GM12891 (cell line): ENCODE data around the gene TCN2.

ENCODE experiments used
- DNase-seq: peaks from one replicate; pipeline ENCODE4 v3.0.0; 2011; ENCODE audit warnings: low spot score; ENCODE audit not compliant: insufficient read length
- FAIRE-seq: peaks from 2 replicates; lab custom pipeline; 2011; peaks lifted over from hg19 to GRCh38; lab: Jason Lieb, UNC
- PAX5 ChIP-seq: IDR thresholded peaks from 2 replicates; pipeline ENCODE4 v1.6.1; 2011; ENCODE audit warnings: low read length, moderate library complexity, mild to moderate bottlenecking; ENCODE audit not compliant: insufficient read depth, severe bottlenecking
- POLR2A ChIP-seq: IDR thresholded peaks from 2 replicates; pipeline ENCODE4 v1.6.1; 2011; ENCODE audit warnings: low read depth, low read length, control low read depth
- POLR2AphosphoS5 ChIP-seq: IDR thresholded peaks from 2 replicates; pipeline ENCODE4 v1.6.1; 2011; ENCODE audit warnings: low read depth, low read length, control low read depth
- POU2F2 ChIP-seq: IDR thresholded peaks from 2 replicates; pipeline ENCODE4 v1.6.1; 2011; ENCODE audit warnings: low read depth, mild to moderate bottlenecking, control low read depth, low read length, moderate library complexity
- SPI1 ChIP-seq: IDR thresholded peaks from 2 replicates; pipeline ENCODE4 v1.6.1; 2011; ENCODE audit warnings: low read depth, low read length, control low read depth
- TAF1 ChIP-seq: IDR thresholded peaks from 2 replicates; pipeline ENCODE4 v1.6.1; 2011; ENCODE audit warnings: low read depth, low read length, control low read depth

The TCN2 gene

GRCh38 chr22:30596886-30597285 lies 10.1 kb upstream of the TCN2 start:
- DNase-seq = no peak
- no peak for TF ChIP-seq TAF1
- no peak for TF ChIP-seq POLR2A
- TF ChIP-seq POU2F2 = no peak
- TF ChIP-seq POLR2AphosphoS5 = no peak
- no peak for TF ChIP-seq PAX5
- no peak for TF ChIP-seq SPI1
- no peak for FAIRE-seq

GRCh38 chr22:30598986-30599385 lies 8.0 kb upstream of the TCN2 start:
- no peak for DNase-seq
- no peak for FAIRE-seq
- TF ChIP-seq TAF1 = no peak
- no peak for TF ChIP-seq POU2F2
- no peak for TF ChIP-seq PAX5
- TF ChIP-seq POLR2A = no peak
- no peak for TF ChIP-seq SPI1
- no peak for TF ChIP-seq POLR2AphosphoS5

GRCh38 chr22:30600921-30601320 lies 6.1 kb upstream of the TCN2 start:
- TF ChIP-seq POLR2AphosphoS5 = no peak
- peak; percentile 45 for TF ChIP-seq SPI1
- FAIRE-seq (no peak), DNase-seq (no peak)

GRCh38 chr22:30601464-30601863 lies 5.5 kb upstream of the TCN2 start:
- no peak for TF ChIP-seq POLR2AphosphoS5
- TF ChIP-seq TAF1 = no peak
- no peak for TF ChIP-seq PAX5
- TF ChIP-seq POU2F2 = no peak
- TF ChIP-seq SPI1 = no peak
- TF ChIP-seq POLR2A = no peak
- no peak for DNase-seq
- FAIRE-seq = no peak

GRCh38 chr22:30602049-30602448 lies 4.9 kb upstream of the TCN2 start:
- FAIRE-seq (no peak), DNase-seq (no peak)
- TF ChIP-seq POLR2A (no peak), SPI1 (no peak), TAF1 (no peak), POU2F2 (no peak), PAX5 (no peak), POLR2AphosphoS5 (no peak)

- no peak for FAIRE-seq
- no peak for TF ChIP-seq POLR2A
- TF ChIP-seq POLR2AphosphoS5 = no peak
- no peak for TF ChIP-seq SPI1
- TF ChIP-seq TAF1 = no peak
- TF ChIP-seq PAX5 = no peak
- no peak for TF ChIP-seq POU2F2
Observed at GRCh38 chr22:30603801-30604200, 3.2 kb upstream of the TCN2 start.

GRCh38 chr22:30604723-30605122 lies 2.3 kb upstream of the TCN2 start:
- TF ChIP-seq PAX5 = no peak
- TF ChIP-seq POLR2A = no peak
- no peak for TF ChIP-seq POU2F2
- TF ChIP-seq POLR2AphosphoS5 = no peak
- no peak for TF ChIP-seq SPI1
- no peak for TF ChIP-seq TAF1
- FAIRE-seq = no peak
- DNase-seq = no peak

More at GRCh38 chr22:30603801-30604200, 3.2 kb upstream of the TCN2 start:
- no peak for DNase-seq

GRCh38 chr22:30605449-30606110 lies 1.4 kb upstream of the TCN2 start:
- DNase-seq = no peak
- FAIRE-seq = peak; percentile 63
- TF ChIP-seq POU2F2 (no peak), POLR2A (no peak), TAF1 (no peak), SPI1 (no peak), PAX5 (no peak), POLR2AphosphoS5 (no peak)

- no peak for TF ChIP-seq TAF1
- no peak for TF ChIP-seq SPI1
- no peak for TF ChIP-seq PAX5
- TF ChIP-seq POLR2AphosphoS5 = no peak
- TF ChIP-seq POU2F2 = no peak
- TF ChIP-seq POLR2A = no peak
- DNase-seq (no peak), FAIRE-seq (peak; percentile 56)
Observed at GRCh38 chr22:30607300-30607930, 441 bp downstream of the TCN2 start.

GRCh38 chr22:30607939-30608338 lies 965 bp downstream of the TCN2 start:
- DNase-seq (no peak), FAIRE-seq (no peak)
- no peak for TF ChIP-seq POLR2A
- TF ChIP-seq POLR2AphosphoS5 = no peak
- no peak for TF ChIP-seq TAF1
- no peak for TF ChIP-seq POU2F2
- TF ChIP-seq SPI1 = no peak
- TF ChIP-seq PAX5 = no peak
